ENCODE results near the gene ZSCAN23.
A peak's percentile ranks its signal among the peaks of the same experiment; 100 is the strongest.

DNA sequence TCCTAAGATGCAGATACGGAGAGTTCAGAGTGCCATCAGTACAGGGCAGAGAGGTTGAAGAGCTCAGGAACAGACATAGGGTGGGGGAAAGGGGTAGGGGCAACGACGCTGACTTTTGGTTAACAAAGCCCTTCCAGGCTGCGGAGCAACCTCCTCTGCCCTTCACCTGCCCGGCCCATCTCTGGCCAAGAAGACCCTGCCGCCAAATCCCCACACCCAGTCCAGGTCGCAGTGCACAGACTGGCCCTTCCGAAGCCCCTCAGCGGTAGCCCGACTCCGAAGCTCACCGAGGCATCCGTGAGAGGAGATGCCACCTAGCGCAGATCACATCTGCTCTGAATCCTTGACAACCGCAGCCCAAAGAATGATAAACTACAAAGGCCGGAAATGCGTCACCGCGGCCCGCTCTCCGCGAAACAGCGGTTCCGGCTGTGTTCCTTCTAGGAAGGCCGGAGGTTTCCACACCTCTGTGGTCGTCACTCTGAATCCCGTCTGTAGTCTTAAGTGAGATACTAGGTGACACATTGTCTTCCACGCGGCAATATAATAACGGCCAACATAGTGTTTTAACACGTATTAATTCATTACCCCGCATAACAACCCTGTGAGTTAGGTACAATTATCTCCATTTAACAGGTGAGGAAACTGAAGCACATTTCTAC, at the start of gene ZSCAN23:
- TF ChIP-seq, protein P1, sequence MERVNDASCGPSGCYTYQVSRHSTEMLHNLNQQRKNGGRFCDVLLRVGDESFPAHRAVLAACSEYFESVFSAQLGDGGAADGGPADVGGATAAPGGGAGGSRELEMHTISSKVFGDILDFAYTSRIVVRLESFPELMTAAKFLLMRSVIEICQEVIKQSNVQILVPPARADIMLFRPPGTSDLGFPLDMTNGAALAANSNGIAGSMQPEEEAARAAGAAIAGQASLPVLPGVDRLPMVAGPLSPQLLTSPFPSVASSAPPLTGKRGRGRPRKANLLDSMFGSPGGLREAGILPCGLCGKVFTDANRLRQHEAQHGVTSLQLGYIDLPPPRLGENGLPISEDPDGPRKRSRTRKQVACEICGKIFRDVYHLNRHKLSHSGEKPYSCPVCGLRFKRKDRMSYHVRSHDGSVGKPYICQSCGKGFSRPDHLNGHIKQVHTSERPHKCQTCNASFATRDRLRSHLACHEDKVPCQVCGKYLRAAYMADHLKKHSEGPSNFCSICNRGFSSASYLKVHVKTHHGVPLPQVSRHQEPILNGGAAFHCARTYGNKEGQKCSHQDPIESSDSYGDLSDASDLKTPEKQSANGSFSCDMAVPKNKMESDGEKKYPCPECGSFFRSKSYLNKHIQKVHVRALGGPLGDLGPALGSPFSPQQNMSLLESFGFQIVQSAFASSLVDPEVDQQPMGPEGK (tag by site-specific recombination; IDR thresholded peaks at IDR 0.05) = no peak
- peak; percentile 74 for TF ChIP-seq SP7 (tag by site-specific recombination; IDR thresholded peaks at IDR 0.05)
- TF ChIP-seq ZNF639 (tag by site-specific recombination; IDR thresholded peaks at IDR 0.05) = no peak; the same call in 1 of the 2 replicates
- peak; percentile 26; the same call in 1 of the 2 replicates for TF ChIP-seq CTCF (tag by site-specific recombination; IDR thresholded peaks at IDR 0.05)
- TF ChIP-seq ZNF423 (tag by site-specific recombination; IDR thresholded peaks at IDR 0.05) = no peak
- no peak for TF ChIP-seq MEIS1 (CRISPR knock-in tag; IDR thresholded peaks at IDR 0.05; ENCODE audit: borderline replicate concordance)
- no peak for TF ChIP-seq ZNF777 (tag by site-specific recombination; IDR thresholded peaks at IDR 0.05; ENCODE audit: borderline replicate concordance)
- no peak for TF ChIP-seq HOXA7 (CRISPR knock-in tag; IDR thresholded peaks at IDR 0.05; ENCODE audit: borderline replicate concordance)
- TF ChIP-seq ZNF629 (tag by site-specific recombination; IDR thresholded peaks at IDR 0.05) = peak; percentile 99
